HG02970 (cell line): ENCODE results near the gene SYCP3.
"Not testable (repeated sequence)": the region's sequence is repeated elsewhere in the genome, so short reads cannot be mapped to it uniquely, and the experiment has no call there.

ENCODE experiments used
- ATAC-seq: cut with Tn5 transposase; IDR thresholded peaks from one replicate; pipeline ENCODE4 v1.9.1; 2021; ENCODE audit warnings: mild to moderate bottlenecking, moderate library complexity, moderate number of reproducible peaks; ENCODE audit not compliant: unreplicated experiment, low FRiP score

The SYCP3 gene

DNA sequence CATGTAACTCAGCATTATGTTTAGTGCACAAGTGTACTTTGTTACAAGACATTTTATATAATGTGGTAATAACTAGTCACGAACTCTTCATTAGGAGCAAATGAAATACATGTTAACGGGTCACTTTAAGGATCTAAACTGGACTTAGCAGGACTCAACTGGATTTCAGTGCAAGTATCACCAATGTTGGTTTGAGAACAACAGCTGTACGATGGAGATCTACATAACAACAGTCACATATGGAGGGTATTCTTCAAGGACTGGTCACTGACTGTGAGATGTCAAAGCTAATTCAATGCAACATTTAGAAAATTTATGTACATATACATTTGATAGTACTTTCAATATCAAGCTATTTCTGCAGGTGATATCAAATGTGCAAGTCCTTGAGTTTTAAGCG, 22.5 kb upstream of the SYCP3 start:
- ATAC-seq: no peak

DNA sequence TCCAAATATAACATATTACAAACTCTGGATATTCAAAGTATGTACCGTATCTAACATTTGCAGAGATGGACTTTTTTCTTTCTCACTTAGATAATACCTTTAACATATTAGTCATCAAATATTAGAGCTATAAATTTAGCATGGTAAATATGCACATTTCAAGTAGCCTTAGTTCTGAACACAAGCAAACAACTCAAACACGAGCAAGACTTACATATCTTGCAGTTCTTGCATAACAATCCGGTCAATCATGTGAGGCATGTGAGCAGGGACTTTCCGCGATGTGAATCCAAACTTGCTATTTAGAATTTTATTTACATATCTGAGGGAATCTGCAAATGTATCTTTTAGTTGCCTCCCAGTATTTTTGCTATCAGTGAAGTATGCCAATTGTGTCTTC, 22.1 kb upstream of the SYCP3 start:
- ATAC-seq: no peak

DNA sequence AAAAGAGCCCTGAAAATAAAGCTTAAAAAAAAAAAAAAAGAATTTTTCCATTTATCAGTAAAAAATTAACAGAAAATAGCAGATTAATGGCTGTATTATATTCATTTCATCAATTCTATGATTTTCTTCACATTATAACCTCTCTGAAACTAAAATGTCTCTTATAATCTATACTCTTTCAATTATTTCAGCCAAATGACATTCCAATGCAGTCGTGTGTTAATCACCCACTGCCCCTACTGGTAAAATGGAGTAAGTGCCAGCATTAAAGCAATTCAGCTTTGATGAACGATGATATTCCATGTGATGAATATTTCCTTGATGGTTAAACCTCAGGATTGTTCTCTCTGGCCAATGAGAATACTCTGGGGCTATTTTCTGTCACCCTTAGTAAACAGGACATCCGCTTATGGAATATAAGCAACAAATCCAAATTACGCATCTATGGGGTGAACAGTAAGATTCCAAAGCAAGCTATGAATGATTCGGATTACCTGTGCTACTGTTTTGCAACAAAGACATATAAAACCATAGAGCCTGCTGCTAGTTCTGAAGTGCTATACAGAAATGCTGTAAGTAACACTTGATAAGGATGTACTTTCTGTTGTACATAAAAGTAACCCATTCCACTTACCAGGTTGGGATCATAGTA, 20.3 kb upstream of the SYCP3 start:
- ATAC-seq: no peak

DNA sequence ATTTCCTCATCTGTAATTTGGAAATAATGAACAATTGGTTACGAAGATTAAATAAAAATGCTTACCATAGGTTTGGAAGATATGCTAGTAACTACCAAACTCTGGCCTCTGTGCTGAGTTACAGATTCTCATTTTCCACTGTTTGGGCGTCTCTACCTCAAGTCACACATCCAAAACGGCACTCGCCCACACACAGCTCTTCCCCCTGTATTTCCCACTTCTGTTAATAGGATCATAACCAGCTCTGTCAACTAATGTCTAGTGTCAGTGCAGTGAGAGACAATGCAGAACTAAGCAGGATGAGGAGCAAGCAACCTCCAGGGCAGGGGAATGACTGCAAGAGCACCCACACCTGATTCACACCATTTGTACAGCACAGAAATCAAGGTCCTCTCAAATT, 10.9 kb upstream of the SYCP3 start:
- no peak for ATAC-seq

DNA sequence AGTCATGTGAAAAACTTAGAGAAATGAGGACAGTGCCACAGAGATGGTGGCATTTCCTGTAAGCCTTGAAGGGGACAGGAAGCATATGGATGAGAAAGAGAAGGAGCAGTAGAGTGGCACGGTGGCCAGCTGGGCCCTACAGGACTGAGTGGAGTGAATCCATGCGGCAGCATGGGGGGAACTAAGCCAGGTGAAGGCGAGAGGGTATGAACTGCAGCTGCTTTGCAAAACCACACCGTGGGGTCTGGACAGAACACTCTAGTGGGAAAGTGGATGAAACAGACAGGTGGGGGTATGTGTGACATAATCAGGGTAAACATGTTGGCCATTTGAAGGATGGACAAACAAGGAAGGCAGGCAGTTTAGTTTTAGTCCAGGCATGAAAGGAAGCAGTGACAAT, 10.4 kb upstream of the SYCP3 start:
- no peak for ATAC-seq

DNA sequence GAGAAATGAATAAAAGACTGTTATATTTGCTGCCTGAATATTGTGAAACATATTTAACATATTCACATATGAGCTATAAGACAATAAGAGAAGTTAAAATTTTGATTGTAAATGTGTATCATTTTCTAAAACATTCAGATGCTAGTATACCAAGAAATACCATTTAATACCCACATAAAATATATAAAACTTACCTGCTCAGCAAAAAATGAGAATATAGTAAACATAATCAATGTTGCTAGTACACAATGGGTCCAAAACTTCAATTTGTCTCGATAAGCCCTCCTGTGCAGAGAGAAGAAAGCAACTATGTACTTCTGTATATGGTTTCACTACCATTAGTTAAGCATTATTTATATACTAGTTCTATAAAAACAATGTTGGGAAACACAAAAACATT, 9.6 kb upstream of the SYCP3 start:
- ATAC-seq: no peak

- no peak for ATAC-seq
Observed at GRCh38 chr12:101747697-101748096, 8.4 kb upstream of the SYCP3 start.

DNA sequence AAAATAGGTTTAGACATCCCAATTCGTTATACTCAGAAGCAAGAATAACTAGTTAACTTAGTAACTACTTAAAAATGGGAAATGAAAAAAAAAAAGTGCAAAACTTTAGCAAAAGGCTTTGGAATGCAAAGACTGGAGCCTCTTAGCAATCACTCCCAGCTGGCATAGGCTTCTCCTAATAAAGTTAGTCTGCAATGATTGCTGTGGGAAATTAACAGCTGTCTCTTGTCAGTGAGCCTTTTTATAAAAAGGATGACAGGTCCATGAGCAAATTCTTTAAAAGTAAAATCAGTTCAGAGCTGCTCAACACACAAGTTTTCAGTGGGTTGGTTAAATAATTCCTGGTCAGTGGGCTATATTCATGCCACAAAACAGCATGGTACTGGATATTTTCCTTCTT, 7.4 kb upstream of the SYCP3 start:
- ATAC-seq: no peak

GRCh38 chr12:101746196-101746595, 6.9 kb upstream of the SYCP3 start:
- no peak for ATAC-seq

DNA sequence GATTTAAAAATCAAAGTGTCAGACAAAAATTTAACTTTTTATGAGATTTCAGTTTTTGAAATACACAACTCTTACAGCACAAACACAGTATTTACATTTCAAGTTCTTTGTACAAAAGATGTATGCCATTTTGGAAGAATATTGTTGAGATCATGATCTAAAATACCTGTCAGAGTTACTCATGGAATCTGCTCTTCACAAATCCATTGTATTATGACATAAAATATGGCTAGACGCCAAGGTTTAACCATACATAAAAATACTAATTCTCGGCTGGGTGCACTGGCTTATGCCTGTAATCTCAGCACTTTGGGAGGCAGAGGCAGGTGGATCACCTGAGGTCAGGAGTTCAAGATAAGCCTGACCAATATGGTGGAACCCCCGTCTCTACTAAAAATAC, 6.2 kb upstream of the SYCP3 start:
- ATAC-seq: no peak

GRCh38 chr12:101743724-101744472, 4.6 kb upstream of the SYCP3 start:
- ATAC-seq: peak; percentile 76

DNA sequence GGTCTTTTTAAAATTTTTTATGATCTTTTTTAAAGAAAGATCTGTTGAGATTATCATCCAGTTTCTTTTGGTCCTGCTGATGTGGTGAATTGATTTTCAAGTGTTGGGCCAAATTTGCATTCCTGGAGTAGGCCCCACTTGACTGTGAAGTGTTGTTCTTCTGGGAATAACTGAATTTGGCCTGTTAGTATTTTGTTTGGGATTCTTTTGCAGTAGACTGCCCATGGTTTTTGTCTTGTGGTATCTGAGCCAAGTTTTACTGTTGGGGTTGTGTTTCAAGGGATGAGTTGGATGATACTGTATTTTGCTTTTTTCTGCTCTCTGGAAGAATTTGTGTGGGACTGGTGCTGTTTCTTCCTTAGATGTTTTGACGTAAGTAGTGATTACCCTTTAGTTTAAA, 4.0 kb upstream of the SYCP3 start:
- no peak for ATAC-seq

- no peak for ATAC-seq
Observed at GRCh38 chr12:101740980-101741379, 1.7 kb upstream of the SYCP3 start.

- no peak for ATAC-seq
Observed at GRCh38 chr12:101740566-101740965, 1.3 kb upstream of the SYCP3 start.

DNA sequence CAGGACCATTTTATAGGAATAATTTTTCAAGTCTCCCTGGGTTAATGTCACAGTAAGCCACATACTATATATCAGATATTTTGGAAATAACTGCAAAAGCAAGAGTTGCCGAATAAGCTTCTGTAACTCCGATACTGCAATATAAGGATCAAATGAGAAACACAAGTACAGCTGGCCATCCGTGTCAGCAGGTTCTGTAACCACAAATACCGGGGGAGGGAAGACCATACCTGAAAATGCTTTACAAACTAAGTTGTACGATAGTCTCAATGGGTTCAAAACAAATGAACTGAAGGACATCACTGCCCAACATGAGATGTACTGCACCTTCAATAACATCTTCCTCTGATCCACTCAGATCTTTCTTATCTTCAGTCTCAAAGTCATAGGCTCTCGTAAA, 1.8 kb downstream of the SYCP3 start:
- ATAC-seq: no peak

DNA sequence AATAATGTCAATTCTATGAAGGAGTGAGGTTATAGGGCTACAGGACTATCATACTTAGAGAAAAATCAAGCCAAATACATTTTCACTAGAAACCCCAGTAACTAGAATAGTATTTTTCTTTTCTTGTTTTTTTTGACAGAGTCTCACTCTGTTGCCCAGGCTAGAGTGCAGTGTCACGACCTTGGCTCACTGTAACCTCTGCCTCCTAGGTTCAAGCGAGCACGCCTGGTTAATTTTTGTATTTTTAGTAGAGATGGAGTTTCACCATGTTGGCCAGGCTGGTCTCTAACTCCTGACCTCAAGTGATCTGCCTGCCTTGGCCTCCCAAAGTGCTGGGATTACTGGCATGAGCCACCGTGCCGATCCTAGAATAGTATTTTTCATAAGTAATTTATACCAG, 4.8 kb downstream of the SYCP3 start:
- ATAC-seq: not testable (repeated sequence)

GRCh38 chr12:101733166-101733565, 6.1 kb downstream of the SYCP3 start:
- ATAC-seq: no peak

DNA sequence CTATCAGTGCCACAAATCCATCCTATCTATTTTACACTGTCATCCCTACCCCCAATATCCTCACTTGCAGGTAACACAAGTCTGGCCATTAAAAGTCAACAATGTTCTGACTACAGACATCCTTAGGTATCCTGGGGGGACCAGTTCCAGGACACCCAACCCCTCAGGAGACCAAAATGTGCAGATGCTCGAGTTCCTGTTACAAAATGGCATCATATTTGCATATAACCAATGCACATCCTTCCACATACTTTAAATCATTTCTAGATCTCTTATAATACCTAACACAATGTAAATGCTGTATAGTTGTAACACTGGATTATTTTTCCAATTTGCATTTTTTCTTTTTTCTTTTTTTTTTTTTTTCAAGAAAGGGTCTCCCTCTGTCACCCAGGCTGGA, 6.9 kb downstream of the SYCP3 start:
- no peak for ATAC-seq

- ATAC-seq: no peak
Observed at GRCh38 chr12:101729842-101730241, 9.4 kb downstream of the SYCP3 start.

DNA sequence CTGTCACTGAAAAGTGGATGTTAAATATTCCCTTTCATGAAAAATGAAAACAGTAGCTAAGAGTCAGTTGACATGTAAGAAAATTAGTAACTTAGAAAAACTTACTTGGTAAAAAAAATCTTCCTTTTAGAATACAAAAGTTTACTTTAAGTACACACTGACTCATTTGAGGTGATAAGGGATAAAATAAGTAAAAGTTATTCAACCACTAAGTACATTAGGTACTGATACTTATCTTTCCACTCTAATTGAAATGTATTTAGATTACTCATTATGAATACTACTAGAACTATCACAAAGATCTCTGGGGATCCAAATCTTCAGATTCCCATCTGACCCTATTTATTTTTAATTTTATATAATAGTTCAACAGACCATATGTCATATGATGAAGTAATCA, 12.2 kb downstream of the SYCP3 start:
- ATAC-seq: no peak

- no peak for ATAC-seq
Observed at GRCh38 chr12:101722392-101722791, 16.9 kb downstream of the SYCP3 start.

- ATAC-seq: no peak
Observed at GRCh38 chr12:101720118-101720517, 19.1 kb downstream of the SYCP3 start.
